K562 (cell line): ENCODE results near the gene PHOSPHO1. TPM values are rescaled to one million over a fixed set of nuclear protein-coding genes. Genes with fewer than 3 reads are reported as not detected.

Experiments used
- CREB3 ChIP-seq: fragments of 450-650 bp; conservative IDR thresholded peaks from 2 replicates; pipeline ENCODE4 v1.6.1; 2016; ENCODE audit warnings: missing genetic modification characterization, low read depth, mild to moderate bottlenecking, missing compliant biosample characterization, moderate library complexity
- CSDE1 ChIP-seq, 2 experiments: fragments of 450-650 bp; IDR thresholded peaks; 2 replicates each; pipeline ENCODE4 v1.6.1; 2016; ENCODE audit warnings: mild to moderate bottlenecking in 1 of 2
- CTCF ChIP-seq, 3 experiments: IDR thresholded peaks in 2 of 3; conservative IDR thresholded peaks in 1 of 3; 2 replicates each; pipeline ENCODE4 v1.5.1; 2011 to 2012; ENCODE audit warnings: low read length in 3 of 3, mild to moderate bottlenecking in 3 of 3, control low read depth in 2 of 3, improper control_type of control experiment in 1 of 3, inconsistent platforms in 1 of 3, low read depth in 1 of 3, mixed read lengths in 1 of 3, moderate library complexity in 1 of 3; ENCODE audit not compliant: insufficient read depth in 2 of 3
- DACH1 ChIP-seq: fragments of 450-650 bp; IDR thresholded peaks from 2 replicates; pipeline ENCODE4 v1.6.1; 2018; ENCODE audit not compliant: partially characterized antibody
- ETV1 ChIP-seq: fragments of 450-650 bp; conservative IDR thresholded peaks from 2 replicates; pipeline ENCODE4 v1.6.1; 2016; ENCODE audit warnings: missing genetic modification characterization, control low read depth, low read depth, missing compliant biosample characterization
- FOXK1 ChIP-seq: sonication (generic); formaldehyde crosslinking; IDR thresholded peaks from 2 replicates; pipeline ENCODE4 v1.8.0; 2022; ENCODE audit warnings: missing genetic modification reagents, mild to moderate bottlenecking, borderline replicate concordance
- MEIS2 ChIP-seq: fragments of 450-650 bp; IDR thresholded peaks from 2 replicates; pipeline ENCODE4 v1.6.1; 2014; ENCODE audit warnings: mild to moderate bottlenecking; ENCODE audit not compliant: partially characterized antibody
- PKNOX1 ChIP-seq: fragments of 450-650 bp; IDR thresholded peaks from 2 replicates; pipeline ENCODE4 v1.6.1; 2016
- STAG1 ChIP-seq: sonication (generic); formaldehyde crosslinking; IDR thresholded peaks from 2 replicates; pipeline ENCODE4 v1.5.0; 2020; ENCODE audit warnings: missing genetic modification reagents, borderline replicate concordance
- TEAD2 ChIP-seq: fragments of 450-650 bp; IDR thresholded peaks from 2 replicates; pipeline ENCODE4 v1.6.1; 2016; ENCODE audit warnings: missing genetic modification characterization, control low read depth, missing compliant biosample characterization
- ZFP30 ChIP-seq: fragments of 250-450 bp; sonication (Bioruptor Pico); IDR thresholded peaks from 2 replicates; pipeline ENCODE4 v1.8.0; 2022; ENCODE audit warnings: moderate library complexity, mild to moderate bottlenecking, inconsistent platforms, borderline replicate concordance
- ZNF551 ChIP-seq: fragments of 250-450 bp; sonication (Bioruptor Pico); IDR thresholded peaks from 2 replicates; pipeline ENCODE4 v1.5.0; 2021; ENCODE audit warnings: mild to moderate bottlenecking, moderate library complexity
- ZNF639 ChIP-seq, 2 experiments: fragments of 200-800 bp in 1 of 2; sonication (Bioruptor generic) in 1 of 2; sonication (generic) in 1 of 2; formaldehyde crosslinking in 1 of 2; IDR thresholded peaks in 1 of 2; conservative IDR thresholded peaks in 1 of 2; 2 replicates each; pipeline versions ENCODE4 v1.5.0 to v1.6.1; 2016 to 2020; ENCODE audit warnings: missing compliant biosample characterization in 1 of 2, missing genetic modification characterization in 1 of 2, missing genetic modification reagents in 1 of 2
- polyA plus RNA-seq, 8 experiments: library from polyadenylated mRNA; depleted of rRNA in 4 of 8; stranded (reverse) in 5 of 8; unstranded in 3 of 8; fragments of >200 nt; fragmentation: Nextera tagmentation in 2 of 8; fragmentation: Illumina TruSeq in 1 of 8; extraction: Ambion mirVana in 2 of 8; extraction: Trizol in 1 of 8; gene quantifications; 2 replicates each; pipeline versions ENCODE4 v1.2.1 to v1.2.3, GENCODE V29; 2011 to 2014; ENCODE audit warnings: inconsistent platforms in 1 of 8, missing spikeins in 1 of 8
- total RNA-seq, 7 experiments: library from RNA; depleted of rRNA in 6 of 7; stranded (reverse); fragments of >200 nt in 6 of 7; fragmentation: Illumina TruSeq in 2 of 7; extraction: Trizol in 2 of 7; gene quantifications; 2 replicates each; pipeline versions ENCODE4 v1.2.1 to v1.2.3, GENCODE V29; 2011 to 2021; ENCODE audit warnings: low replicate concordance in 1 of 7

PHOSPHO1 gene
- total and polyA plus RNA-seq, 9 of the 15 experiments (the other 6 are each of a cell fraction or from before 2014, with no cell fraction given): 0.06 to 0.07 TPM; not detected in 7

- TF ChIP-seq ZNF551 (CRISPR knock-in tag) (no peak), CTCF (IDR thresholded peaks at IDR 0.05 in 2 of 3, conservative IDR thresholded peaks at IDR 0.05 in 1 of 3; ENCODE audit: insufficient read depth in 2 of 3, low read depth in 1 of 3, low read length in 3 of 3) (peak in 1 of 3 experiments; percentile 10; a peak in 1 of 6 replicates), ZNF639 (CRISPR knock-in tag; conservative IDR thresholded peaks at IDR 0.05 in 1 of 2, IDR thresholded peaks at IDR 0.05 in 1 of 2) (0 out of 4 replicates have a peak, but pooled peaks of 1 of the 2 experiments have one; percentile 40), FOXK1 (CRISPR knock-in tag) (no peak), STAG1 (CRISPR knock-in tag) (no peak), ZFP30 (CRISPR knock-in tag) (no peak), CSDE1 (IDR thresholded peaks at IDR 0.05) (no peak), CREB3 (peak; percentile 62; the same call in 1 of the 2 replicates), DACH1 (no peak), TEAD2 (tag) (peak; percentile 29; the same call in 1 of the 2 replicates), MEIS2 (peak; percentile 36), PKNOX1 (0 out of 2 replicates have a peak, but pooled peaks have one; percentile 15), ETV1 (tag) (0 out of 2 replicates have a peak, but pooled peaks have one; percentile 6)
Measured at GRCh38 chr17:49197346-49197998, 33.1 kb downstream of the PHOSPHO1 start (continued).
